NT2/D1 (cell line): ENCODE data around the gene PEBP1.

Source experiments
- DNase-seq: peaks from one replicate; pipeline ENCODE4 v3.0.0-alpha.2; 2011; ENCODE audit warnings: low read depth, low spot score
- H3K27me3 ChIP-seq: 2 replicates; pipeline ENCODE4 v1.6.0; 2011; ENCODE audit warnings: mild to moderate bottlenecking; ENCODE audit not compliant: insufficient read length, insufficient read depth
- H3K36me3 ChIP-seq: 2 replicates; pipeline ENCODE4 v1.6.1; 2011; ENCODE audit warnings: mild to moderate bottlenecking, low read length, mixed read lengths; ENCODE audit not compliant: insufficient read depth, insufficient read length
- H3K4me1 ChIP-seq: 2 replicates; pipeline ENCODE4 v1.5.1; 2011; ENCODE audit not compliant: insufficient read depth, insufficient read length
- H3K4me3 ChIP-seq: 2 replicates; pipeline ENCODE4 v1.5.1; 2011; ENCODE audit warnings: low read depth; ENCODE audit not compliant: insufficient read length
- H3K9ac ChIP-seq: 2 replicates; pipeline ENCODE4 v1.6.0; 2011; ENCODE audit warnings: low read depth; ENCODE audit not compliant: insufficient read length
- H3K9me3 ChIP-seq: 2 replicates; pipeline ENCODE4 v1.5.1; 2011; ENCODE audit warnings: mild to moderate bottlenecking, low read length; ENCODE audit not compliant: insufficient read depth
- SUZ12 ChIP-seq: IDR thresholded peaks from 2 replicates; pipeline ENCODE4 v1.6.1; 2011; ENCODE audit not compliant: insufficient read length, insufficient read depth; ENCODE audit errors: extremely low read depth
- YY1 ChIP-seq: IDR thresholded peaks from 2 replicates; pipeline ENCODE4 v1.6.1; 2011; ENCODE audit not compliant: insufficient read length, insufficient read depth
- ZNF274 ChIP-seq: IDR thresholded peaks from 2 replicates; pipeline ENCODE4 v1.6.1; 2011; ENCODE audit warnings: mild to moderate bottlenecking, low read depth, low read length

The PEBP1 gene

GRCh38 chr12:118187751-118188435, 52.0 kb downstream of the PEBP1 start:
- no peaks in the 10 kb centered on the region for H3K9me3 ChIP-seq
- no peaks in the 10 kb centered on the region for H3K36me3 ChIP-seq
- H3K4me3 ChIP-seq: no peak overlapping the region
- no peaks in the 10 kb centered on the region for H3K27me3 ChIP-seq
- no peaks in the 10 kb centered on the region for H3K4me1 ChIP-seq
- DNase-seq: no peak
- no peak overlapping the region for H3K9ac ChIP-seq
- TF ChIP-seq YY1 (no peak), SUZ12 (no peak), ZNF274 (no peak)

- Histone ChIP-seq H3K27me3 (no peaks in the 10 kb centered on the region), H3K36me3 (no peaks in the 10 kb centered on the region), H3K9me3 (no peaks in the 10 kb centered on the region), H3K9ac (no peak overlapping the region), H3K4me1 (no peaks in the 10 kb centered on the region), H3K4me3 (no peak overlapping the region)
- no peak for TF ChIP-seq ZNF274
- TF ChIP-seq SUZ12: no peak
- no peak for TF ChIP-seq YY1
- DNase-seq: no peak
Measured at GRCh38 chr12:118188690-118189371, 52.9 kb downstream of the PEBP1 start.

GRCh38 chr12:118189741-118190191, 53.8 kb downstream of the PEBP1 start:
- H3K36me3 ChIP-seq: no peaks in the 10 kb centered on the region
- H3K4me1 ChIP-seq: no peaks in the 10 kb centered on the region
- no peak for TF ChIP-seq ZNF274
- no peak for TF ChIP-seq YY1
- TF ChIP-seq SUZ12: no peak
- DNase-seq: peak; percentile 32
- H3K9me3 ChIP-seq: no peaks in the 10 kb centered on the region
- peak overlapping the region; percentile 65 for H3K9ac ChIP-seq
- H3K27me3 ChIP-seq: no peaks in the 10 kb centered on the region
- H3K4me3 ChIP-seq: peak overlapping the region; percentile 27

- Histone ChIP-seq H3K9ac (peak overlapping the region; percentile 1), H3K36me3 (no peaks in the 10 kb centered on the region), H3K9me3 (no peaks in the 10 kb centered on the region), H3K4me1 (no peaks in the 10 kb centered on the region), H3K27me3 (no peaks in the 10 kb centered on the region), H3K4me3 (no peak overlapping the region)
- DNase-seq: no peak
- no peak for TF ChIP-seq YY1
- TF ChIP-seq ZNF274: no peak
- no peak for TF ChIP-seq SUZ12
Measured at GRCh38 chr12:118190266-118190665, 54.3 kb downstream of the PEBP1 start.

GRCh38 chr12:118193477-118193876, 57.6 kb downstream of the PEBP1 start:
- Histone ChIP-seq H3K36me3 (no peaks in the 10 kb centered on the region), H3K9me3 (no peaks in the 10 kb centered on the region)
- TF ChIP-seq ZNF274: no peak
- no peak for TF ChIP-seq SUZ12
- TF ChIP-seq YY1: no peak

GRCh38 chr12:118193958-118194357, 58.0 kb downstream of the PEBP1 start:
- Histone ChIP-seq H3K4me1 (no peaks in the 10 kb centered on the region), H3K27me3 (no peaks in the 10 kb centered on the region), H3K9me3 (no peaks in the 10 kb centered on the region), H3K36me3 (no peaks in the 10 kb centered on the region), H3K9ac (no peak overlapping the region), H3K4me3 (no peak overlapping the region)
- no peak for DNase-seq
- TF ChIP-seq ZNF274: no peak
- TF ChIP-seq YY1: no peak
- no peak for TF ChIP-seq SUZ12

More at GRCh38 chr12:118193477-118193876, 57.6 kb downstream of the PEBP1 start:
- Histone ChIP-seq H3K4me1 (no peaks in the 10 kb centered on the region), H3K4me3 (no peak overlapping the region), H3K9ac (no peak overlapping the region), H3K27me3 (no peaks in the 10 kb centered on the region)
- DNase-seq: no peak
